ENCODE measurements around the gene AGO4.
"Not testable (repeated sequence)": the region's sequence is repeated elsewhere in the genome, so short reads cannot be mapped to it uniquely, and the experiment has no call there.

The AGO4 gene

DNA sequence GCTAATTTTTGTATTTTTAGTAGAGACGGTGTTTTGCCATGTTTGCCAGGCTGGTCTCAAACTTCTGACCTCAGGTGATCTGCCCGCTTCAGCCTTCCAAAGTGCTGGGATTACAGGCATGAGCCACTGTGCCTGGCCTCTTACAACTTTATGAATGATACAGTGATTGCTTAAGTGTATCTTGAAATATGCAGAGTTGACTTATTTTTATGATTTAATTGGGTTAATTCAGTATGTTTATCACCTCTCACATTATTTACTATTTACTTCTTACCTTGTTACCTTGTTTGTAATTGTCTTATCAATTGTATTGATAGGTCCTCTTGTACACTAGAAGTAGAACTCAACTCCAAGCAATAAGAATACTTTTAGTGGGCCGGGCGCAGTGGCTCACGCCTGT is 4.9 kb downstream of the AGO4 start:
- not testable (repeated sequence) for DNase-seq

DNA sequence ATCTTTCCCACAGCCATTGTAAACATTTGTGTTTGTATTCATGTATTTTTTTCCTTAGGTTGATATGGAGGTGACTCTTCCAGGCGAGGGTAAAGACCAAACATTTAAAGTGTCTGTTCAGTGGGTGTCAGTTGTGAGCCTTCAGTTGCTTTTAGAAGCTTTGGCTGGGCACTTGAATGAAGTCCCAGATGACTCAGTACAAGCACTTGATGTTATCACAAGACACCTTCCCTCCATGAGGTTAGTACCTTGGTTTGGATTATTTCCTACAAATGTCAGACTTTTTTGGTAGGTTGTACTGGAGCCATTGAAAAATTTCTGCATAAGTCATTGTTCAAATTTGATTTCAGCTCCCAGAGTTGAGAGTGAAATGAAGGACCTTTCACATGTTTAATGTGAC is 17.4 kb downstream of the AGO4 start:
- DNase-seq, result no peak

DNA sequence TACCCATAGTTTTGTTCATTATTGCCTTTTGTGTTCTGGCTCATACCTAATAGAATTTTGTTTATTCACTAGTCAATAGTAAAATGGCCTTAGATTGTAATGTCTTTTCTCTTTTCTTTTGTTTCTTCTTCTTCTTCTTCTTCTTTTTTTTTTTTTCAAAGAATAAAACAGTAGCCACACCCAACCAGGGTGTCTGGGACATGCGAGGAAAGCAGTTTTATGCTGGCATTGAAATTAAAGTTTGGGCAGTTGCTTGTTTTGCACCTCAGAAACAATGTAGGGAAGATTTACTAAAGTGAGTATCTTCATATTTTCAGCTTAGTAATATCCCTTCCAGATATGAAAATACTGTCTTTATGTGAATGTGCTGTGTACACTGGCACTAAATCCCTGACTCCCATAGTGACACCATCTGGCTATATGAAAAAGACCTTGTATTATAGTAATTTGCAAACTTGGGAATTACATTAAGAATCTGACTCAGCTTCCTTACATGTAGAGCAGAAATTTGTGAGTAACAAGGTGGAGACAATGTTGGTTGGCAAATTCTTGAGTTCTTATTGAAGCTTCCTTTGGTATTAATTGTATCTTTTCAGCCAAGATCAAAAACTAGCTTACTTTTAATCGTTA is 24.6 kb downstream of the AGO4 start:
- DNase-seq, result no peak

DNA sequence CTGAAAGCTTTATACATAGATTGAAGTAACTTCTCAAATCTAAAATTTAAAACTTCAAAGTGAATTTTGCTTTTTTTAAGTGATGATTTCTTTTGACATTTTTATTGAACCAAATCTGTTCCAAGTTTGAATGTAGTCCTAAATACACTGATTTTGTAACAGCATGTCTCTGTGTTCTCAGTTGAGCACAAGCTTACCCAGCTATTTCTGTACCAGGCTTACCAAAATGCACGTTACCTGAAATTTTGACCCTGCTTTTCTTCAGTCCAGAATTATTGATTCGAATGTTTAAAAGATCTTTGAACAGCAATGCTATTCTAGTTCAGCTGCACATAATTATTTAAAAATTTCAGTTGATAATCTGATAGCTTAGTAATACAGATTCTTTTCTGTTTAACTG is 25.6 kb downstream of the AGO4 start:
- DNase-seq, result no peak

DNA sequence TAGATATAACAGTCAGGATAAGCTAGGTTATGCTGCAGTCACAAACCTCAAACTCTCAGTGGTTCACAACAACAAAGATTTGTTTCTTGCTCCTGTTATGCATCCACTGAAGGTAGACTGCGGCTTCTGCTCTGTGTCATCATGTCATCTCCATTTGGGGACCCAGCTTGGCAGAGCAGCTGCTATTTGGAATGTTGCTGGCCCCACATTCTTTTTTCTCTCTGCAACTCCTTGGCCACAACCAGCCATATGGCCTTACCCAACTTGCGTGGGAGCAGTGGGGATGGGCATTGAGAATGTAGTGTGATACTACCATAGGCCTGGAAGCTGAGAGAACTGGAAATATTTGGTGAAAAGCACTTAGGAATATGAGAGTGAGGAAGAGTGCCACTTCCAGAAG is 26.4 kb downstream of the AGO4 start:
- no peak for DNase-seq

DNA sequence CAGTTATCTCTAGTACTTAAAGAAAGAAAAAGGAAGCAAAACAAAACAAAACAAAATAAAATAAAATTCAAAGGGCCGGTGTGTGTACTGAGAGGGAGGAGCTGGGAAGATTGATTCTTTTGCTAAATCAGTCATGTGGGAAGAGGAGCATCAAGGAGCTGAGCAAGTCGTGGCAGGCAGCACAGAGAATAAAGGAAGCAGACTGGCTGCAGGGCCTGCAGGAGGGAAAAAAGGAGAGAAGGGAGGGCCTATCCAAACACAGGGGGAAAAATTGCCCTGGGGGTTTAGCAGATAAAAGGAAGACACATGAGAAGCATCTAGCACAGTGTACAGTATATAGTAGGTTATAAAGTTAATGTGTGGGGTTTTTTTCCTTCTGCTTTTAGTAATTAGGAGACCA is 27.6 kb downstream of the AGO4 start:
- DNase-seq, result no peak

DNA sequence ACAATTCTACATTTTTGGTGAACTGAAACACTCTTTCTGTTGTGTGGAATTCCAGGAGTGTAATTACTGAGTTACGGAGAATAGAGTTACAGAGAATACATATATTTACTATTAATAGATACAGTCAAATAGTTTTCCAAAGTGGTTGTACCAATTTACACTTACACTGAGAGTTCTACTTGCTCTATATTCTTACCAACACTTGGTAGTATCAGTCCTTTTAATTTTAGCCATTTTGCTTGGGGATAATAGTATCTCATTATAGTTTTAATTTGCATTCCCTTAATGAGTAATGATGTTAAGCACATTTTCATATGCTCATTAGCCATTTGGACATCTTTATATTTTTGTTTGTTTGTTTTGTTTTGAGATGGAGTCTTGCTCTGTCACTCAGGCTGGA is 28.9 kb downstream of the AGO4 start:
- DNase-seq, result no peak

DNA sequence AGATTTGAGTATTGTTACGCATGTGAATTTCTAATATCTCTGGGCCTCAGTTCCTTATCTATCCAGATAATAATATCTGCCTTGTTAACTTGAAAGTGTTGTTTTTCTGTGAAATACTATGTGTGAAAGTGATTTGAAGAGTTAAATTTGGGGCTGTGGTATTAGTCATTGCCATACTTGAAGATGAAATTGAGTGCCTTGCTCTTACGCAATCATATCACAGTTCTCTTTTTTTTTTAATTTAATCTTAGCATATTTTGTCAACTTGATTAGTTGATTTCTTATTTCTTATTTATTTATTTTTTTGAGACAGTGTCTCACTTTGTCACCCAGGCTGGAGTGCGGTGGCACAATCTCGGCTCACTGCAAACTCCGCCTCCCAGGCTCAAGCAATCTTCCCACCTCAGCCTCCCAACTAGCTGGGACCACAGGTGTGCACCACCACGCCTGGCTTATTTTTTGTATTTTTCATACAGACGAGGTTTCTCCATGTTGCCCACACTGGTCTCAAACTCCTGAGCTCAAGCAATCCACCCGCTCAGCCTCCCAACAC is 31.0 kb downstream of the AGO4 start:
- DNase-seq, result no peak

DNA sequence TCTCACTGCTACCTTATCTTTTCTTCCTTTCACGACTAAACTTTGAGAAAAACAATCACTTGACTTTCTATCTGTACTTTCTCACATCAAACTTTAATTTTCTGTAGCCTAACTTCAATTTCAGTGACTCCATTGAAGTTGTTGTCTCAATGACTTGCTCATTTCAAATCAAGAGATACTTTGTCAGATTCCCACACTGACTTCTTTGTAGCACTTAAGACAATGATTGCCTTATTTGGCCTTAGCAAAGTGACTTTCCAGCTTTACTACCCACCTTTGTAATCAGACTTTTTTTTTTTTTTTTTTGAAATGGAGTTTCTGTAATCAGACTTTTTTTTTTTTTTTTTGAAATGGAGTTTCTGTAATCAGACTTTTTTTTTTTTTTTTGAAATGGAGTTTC is 37.0 kb downstream of the AGO4 start:
- no peak for DNase-seq

DNA sequence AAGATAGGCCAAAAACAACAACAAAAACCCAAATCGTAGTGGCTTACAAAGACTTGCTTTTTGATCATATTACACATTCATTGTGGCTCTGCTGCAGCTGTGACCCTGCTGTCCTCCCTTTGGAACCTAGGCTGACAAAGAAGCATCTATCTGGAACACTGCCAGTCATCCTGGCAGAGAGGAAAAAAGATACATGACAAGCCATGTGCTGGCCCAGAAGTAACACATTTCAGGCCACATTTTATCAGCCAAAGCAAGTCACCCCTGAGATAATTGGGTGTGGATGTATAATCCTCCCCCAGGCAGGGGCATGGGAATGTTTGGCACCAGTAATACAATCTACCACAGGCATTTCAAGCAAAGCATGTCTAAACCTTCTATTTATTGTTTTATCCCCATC is 38.0 kb downstream of the AGO4 start:
- DNase-seq, result no peak

DNA sequence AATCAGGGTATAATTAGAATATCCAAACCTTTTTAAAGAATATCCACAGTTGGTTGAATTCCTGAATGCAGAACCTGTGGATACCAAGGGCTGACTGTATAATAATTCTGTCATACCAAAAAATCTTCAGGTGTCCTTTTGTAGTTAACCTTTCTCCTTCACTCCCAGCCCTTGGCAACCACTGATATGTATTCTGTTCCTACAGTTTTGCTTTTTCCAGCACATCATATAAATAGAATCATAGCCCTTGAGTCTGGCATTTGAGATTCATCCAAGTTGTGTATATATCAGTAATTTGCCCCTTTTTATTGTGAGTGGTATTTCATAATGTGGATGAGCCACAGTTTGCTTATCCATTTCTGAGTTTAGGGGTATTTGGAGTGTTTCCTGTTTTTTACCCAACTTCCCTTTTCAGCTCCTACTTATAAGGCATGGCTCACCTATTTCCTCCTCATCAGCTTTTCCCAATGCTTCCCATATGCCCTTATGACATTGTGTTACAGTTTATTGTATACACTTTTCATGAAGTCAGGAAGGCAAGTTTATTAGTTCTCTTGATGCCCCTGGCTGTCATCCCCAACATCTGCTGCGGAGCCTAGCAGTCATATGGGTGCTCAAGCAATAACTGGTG is 40.2 kb downstream of the AGO4 start:
- DNase-seq, result no peak

DNA sequence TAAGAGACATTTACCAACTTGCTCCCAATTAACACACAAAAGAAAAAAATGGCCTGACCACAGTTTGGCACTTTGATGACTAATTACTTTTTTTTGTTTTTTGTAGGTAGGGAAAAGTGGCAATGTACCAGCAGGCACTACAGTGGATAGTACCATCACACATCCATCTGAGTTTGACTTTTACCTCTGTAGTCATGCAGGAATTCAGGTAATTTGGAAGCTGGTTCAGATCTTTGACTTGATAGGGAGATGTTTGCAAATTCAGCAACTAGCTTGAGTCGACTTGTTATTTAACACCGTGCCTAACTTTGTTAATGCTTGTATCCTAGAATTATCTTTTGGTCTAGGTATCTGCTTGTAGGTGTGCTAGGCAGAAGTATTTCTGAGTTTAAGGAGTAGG is 42.2 kb downstream of the AGO4 start:
- DNase-seq, result no peak

DNA sequence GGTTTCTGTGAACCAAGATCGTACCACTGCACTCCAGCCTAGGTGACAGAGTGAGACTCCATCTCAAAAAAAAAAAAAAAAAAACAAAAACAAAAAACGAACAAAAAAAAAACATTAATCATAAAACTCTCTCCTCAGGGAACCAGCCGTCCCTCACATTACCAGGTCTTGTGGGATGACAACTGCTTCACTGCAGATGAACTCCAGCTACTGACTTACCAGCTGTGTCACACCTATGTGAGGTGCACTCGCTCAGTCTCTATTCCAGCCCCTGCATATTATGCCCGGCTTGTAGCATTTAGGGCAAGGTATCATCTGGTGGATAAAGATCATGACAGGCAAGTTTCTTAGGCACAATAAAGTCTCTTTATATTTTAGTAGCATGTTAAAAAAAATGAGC is 42.9 kb downstream of the AGO4 start:
- no peak for DNase-seq

DNA sequence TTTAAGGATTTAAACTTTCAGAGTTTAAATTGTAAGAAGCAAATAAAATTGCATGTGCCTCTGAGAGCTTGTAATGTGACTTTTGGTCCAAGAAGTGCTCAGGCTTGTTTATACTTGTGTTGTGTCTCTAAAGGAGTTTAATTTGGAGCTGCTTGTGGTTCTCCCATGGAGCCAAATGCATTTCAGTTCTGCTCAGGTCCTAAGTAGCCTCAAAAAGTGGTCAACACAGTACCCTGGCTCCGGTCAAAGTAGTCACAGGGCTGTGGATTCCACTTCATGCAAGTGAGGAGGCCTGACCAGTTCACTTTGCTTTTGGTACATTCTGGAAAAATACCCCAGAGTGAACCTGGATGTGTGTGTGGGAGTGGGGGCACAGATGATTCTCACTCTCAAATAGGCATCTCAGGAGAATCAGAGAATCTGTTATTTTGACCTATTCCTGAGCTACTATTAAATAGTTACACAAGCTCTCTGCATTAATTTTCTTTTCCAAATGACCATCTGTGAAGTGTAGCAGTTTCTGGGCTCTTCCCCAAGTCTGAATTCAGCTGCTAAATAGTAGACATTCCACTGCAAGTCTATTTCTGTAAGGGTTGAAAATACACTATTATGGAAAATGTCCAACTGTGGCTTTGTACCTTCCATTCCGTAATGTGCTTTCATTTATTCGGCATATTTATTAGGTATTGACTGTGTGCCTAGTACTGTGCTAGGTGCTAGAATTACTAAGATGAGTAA is 43.5 kb downstream of the AGO4 start:
- no peak for DNase-seq

DNA sequence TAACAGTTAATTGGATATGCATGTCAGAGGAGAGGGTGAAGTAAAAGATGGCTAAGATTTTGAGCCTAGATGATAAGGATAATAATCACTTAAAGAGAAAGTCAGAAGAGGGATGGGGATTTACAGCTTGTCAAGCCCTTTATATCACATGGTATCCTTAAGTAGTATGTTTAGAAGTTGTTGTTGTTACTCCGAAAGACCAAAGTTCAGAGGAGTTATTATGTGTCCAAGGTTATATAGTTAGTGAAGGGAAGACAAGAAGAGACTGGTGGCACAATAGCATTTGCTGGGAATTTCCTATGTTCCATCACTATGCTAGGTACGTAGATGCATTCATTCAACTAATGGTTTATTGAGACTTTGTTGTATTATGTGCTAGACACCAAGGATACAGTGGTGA is 44.4 kb downstream of the AGO4 start:
- no peak for DNase-seq

DNA sequence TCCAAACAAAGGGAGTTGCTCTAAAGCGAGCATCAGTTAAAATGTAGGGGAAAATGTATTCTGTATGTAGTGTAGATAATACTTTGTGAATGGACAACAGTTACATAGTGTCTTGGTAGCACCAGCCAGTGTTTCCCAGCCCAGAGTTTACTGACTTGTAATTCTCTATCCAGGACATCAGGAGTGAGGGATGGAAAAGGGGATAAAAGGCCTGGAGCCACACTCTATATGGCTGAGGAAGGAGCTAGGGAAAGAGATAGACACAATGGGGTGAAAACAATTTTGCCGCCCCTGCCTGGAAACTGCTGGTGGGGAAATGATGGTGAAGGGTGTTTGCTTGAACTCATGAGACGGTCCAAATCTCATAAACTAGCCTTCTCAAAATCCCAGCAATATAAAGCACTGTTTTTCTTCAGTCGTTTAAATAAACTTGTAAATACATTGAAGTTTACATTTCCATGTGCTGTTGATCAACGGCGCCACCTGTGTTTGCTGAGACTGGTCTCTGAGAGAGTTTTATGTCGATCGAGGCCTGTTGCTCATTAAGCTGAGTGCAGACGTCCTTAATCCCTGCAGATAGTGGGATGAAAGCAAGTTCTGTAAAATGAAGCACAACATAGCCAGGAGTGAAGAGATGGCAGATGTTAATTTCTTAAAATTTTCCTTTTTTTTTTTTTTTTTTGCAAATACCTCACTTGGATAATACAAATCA is 47.3 kb downstream of the AGO4 start:
- DNase-seq, result no peak

DNA sequence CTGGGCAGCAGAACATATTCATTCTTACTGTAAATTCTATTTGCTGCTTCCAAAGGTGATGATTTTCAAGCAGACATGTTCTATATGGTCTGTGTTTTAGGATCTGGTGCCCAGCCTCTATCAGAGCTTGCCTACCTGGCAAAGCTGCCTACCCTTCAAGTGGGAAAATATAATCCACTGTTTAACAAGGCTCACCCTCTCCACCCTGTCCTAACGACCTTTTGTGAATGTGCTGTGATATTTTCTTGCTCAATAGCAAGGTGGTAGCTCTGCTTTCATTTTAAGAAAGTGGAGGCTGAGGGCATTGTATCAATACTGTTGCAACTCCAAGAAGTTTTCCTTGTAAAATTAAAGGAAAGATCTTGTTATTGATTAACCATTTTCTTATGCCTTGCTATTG is 49.1 kb downstream of the AGO4 start:
- DNase-seq, result no peak

DNA sequence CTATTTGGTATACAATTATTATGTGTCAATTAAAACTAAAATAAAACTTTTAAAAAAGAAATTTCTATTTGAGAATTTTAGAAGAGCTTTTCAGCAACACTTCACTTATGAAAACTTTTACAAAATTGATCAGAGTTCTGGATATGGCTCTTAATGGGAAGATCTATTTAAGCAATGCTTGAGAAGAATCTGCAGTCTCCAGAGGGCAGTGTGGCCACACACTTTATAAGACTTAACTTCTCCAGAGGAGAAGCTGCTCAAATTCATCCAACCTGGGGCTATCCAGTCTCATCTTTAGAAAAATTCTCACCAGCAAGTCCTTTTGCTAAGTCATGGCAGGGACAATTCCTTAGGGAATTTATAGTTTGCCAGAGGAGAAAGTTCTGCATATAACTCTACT is 50.0 kb downstream of the AGO4 start:
- DNase-seq, result no peak

DNA sequence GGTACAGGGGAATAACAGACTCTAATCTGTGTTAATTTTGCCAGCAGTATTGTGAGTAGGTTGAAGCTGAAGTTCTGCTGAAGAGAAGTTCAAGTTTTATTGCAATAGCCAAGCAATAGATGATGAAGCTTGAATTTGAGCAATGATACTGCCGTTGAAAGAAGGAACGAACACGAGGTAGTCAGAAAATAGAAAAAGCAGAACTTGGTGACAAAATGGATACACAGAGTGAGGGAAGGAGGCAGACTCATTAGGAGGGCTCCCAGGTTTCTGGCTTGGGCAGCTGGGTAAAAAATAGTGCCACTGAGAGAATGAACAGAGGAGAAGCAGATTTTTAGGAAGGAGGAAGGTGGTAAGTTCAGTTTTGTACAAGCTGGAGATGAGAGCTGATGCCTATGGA is 52.9 kb downstream of the AGO4 start:
- DNase-seq, result no peak

DNA sequence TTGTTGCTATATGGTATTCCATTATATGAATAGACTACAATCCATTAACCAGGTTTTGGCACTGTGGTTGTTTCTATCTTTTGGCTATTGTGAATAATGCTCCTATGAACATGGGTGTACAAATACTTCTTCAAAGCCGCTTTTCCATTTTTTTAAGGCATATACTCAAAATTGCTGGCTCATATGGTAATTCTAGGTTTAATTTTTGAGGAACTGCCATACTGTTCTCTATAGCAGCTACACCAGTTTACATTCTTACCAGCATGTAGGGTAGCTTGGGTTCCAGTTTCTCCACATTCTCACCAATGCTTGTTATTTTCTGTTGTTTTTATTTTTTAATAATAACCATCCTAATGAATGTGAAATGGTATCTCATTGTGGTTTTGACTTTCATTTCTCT is 55.3 kb downstream of the AGO4 start:
- DNase-seq, result no peak

DNA sequence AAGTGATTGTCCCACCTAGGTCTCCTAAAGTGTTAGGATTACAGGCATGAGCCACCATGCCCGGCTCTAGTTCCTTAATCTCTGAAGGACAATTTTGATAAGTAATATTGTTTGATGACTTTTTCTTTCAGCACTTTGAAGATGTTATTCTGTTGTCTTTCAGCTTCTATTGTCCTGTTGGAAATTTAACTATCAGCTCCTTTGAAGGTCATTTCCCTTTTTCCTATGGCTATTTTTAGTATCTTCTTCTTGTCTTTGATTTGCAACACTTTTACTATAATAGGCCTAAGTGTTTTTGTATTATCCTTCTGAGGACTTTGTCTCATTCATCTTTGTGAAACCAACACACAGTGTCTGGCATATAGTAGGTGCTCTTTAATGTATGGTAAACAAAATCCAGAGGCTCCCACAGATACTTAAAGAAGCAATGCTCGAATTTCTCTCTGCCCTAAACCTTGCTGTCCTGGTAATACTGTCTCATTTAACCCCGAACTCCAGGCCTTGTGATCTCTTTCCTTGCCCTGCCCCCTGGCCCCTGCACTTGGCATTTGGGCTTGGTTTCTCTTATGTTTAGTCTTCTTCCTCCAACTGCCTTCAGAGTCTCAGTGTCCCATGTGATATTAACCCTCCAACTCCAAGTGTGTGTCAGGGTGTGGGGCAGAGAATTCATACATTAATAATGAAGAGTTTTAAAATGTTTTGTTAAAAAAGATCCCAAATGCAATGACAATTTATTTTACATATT is 56.2 kb downstream of the AGO4 start:
- no peak for DNase-seq

DNA sequence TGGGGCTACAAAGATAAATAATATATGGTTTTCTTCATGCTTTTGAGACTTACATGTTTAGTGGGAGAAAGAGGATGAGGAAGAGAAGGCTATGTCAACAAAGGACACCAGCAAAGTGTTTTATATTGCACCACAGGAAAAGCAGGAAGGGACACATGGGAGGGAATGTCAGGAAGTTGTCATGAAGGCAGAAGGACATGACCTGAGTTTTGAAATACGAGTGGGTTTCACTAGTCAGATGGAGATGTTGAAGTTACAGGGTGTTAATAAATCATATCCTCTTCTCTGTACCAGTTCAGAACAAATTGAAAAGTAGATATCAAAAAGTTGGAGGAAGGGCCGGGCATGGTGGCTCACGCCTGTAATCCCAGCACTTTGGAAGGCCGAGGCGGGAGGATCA is 57.0 kb downstream of the AGO4 start:
- no peak for DNase-seq

DNA sequence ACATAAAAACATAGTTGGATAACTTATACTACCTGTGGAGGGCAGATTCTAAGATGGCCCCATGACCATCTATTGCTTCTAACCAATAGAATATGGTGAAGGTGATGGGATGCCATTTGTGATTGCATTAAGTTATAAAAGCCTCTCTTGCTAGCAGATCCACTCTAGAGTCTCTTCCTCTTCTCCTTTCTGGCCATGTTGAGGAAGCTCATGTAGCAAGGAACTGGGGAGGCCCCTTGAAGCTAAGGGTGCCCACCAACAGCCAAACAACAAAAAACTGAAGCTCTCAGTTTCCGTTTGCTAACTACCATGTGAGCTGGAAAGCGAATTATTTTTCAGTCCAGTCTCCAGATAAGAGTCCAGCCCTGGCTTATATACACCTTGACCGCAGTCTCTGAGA is 59.2 kb downstream of the AGO4 start:
- no peak for DNase-seq

Data from activated CD4-positive, alpha-beta T cell treated with anti-CD3 and anti-CD28 coated beads for 1 hour (primary cell).